HG03175 (cell line): ENCODE data around the gene HSPB6.

Source experiments
- ATAC-seq: cut with Tn5 transposase; IDR thresholded peaks from one replicate; pipeline ENCODE4 v1.9.1; 2021; ENCODE audit warnings: mild to moderate bottlenecking, moderate library complexity; ENCODE audit not compliant: unreplicated experiment

The HSPB6 gene

DNA sequence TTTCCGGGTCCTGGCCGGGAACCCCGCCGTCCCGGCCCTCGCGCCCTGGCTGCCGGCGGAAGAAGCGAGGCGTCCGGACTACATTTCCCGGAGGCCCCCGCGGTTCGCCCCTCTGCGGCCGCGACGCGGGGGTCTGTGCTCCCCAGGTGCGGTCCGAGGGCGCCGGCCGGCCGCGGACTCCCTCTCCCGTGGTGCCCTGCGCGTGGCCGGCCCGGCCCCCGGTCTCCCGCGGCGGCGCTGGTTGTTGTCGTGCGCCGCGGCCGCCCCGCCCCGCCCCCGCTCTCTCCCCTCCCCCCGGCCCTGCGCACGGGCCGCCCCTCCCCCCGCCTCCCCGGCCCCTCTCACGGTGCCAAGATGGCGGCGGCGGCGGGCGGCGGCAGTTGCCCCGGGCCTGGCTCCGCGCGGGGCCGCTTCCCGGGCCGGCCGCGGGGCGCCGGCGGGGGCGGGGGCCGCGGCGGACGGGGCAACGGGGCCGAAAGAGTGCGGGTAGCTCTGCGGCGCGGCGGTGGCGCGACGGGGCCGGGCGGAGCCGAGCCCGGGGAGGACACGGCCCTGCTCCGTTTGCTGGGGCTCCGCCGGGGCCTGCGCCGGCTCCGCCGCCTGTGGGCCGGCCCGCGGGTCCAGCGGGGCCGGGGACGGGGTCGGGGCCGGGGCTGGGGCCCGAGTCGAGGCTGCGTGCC lies 39.0 kb downstream of the HSPB6 start, which contains the start of gene KMT2B:
Gene KMT2B (plus strand): TSS at position 339 of the 680 bp plus-strand sequence. CDS start 16 bp downstream, at position 355.
- peak; percentile 47 for ATAC-seq

DNA sequence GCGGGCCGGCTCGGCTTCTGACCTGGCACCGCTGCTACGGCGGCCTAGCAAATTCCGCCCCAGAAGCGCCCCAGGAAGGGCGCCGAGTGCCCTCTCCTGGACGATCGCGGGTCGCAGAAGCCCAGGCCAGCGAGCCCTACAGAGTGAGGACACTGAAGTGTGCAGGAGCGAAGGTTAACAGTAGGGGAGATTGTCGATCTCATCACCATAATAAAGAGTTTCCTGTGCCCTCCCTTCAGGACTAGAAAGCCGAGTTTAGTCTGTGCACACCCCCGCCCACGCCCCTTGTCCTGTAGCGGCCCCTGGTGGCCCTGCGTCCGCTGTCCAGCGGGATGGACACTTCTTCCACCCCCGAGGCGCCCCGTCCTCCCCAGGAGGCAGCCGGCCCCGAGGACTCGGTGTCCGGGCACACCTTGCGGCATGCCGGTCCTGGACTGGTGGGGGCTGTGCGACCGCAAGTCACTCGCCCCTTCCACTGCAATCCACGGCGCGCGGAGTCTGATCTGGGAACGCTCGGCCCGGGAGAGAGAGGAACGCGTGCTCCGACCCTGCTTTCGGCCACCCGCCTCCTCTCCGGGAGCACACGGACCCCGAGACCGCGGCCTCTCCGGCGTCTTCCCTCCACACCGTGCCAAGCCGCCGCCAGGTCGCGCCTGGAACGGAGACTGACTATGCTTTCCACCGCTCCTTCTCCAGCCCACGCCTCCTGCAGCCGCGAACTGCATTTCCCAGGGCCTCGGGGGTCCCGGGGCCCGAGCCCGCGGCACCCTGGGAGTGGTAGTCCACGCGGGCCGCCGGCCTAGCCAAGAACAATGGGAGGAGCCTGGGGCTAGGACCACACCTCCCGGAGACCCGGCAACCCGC lies 39.8 kb downstream of the HSPB6 start:
- ATAC-seq, result peak; percentile 57

DNA sequence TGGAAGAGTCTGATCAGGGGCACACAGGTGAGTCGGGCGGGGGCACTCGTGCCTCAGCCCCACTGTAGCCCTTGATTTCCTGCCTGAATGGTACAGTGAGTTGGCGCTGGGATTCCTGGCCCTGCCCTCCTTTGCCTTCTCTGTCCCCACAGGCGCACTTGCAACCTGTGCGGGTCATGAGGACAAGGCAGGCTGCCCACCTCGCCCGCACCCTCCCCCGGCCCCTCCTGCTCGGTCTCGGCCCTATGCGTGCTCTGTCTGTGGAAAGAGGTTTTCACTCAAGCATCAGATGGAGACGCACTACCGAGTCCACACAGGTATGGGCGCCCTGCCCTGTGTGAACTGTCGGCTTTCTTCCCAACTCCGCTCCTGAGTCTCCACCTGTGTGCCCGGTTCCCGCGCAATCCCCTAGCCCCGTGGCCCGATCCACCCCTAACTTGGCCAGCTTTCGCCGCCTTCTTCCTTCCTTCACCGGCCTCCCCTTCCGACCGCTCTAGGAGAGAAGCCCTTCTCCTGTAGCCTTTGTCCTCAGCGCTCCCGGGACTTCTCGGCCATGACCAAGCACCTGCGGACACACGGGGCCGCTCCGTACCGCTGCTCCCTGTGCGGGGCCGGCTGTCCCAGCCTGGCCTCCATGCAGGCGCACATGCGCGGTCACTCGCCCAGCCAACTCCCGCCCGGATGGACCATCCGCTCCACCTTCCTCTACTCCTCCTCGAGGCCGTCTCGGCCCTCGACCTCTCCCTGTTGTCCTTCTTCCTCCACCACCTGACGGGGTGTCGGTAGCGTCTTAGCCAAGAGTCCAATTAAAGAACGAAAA lies 40.6 kb downstream of the HSPB6 start:
- no peak for ATAC-seq

DNA sequence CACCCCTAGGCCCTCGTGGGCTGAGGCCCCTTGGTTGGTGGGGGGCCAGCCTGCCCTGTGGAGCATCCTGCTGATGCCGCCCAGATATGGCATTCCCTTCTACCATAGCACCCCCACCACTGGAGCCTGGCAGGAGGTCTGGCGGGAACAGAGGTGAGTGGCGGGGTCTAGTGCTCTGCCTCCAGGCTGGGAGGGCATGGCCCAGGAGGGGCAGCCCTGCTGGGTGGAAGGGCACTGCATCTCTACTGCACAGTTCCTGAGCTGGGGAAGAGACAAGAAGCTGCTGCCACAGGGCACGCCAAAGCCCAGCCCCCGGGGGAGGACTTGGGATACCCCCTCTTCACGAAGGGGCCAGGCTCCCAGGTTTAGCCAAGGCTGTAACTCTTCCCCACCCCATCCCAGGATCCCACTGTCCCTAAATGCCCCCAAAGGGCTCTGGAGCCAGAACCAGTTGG lies 41.4 kb downstream of the HSPB6 start:
- no peak for ATAC-seq

DNA sequence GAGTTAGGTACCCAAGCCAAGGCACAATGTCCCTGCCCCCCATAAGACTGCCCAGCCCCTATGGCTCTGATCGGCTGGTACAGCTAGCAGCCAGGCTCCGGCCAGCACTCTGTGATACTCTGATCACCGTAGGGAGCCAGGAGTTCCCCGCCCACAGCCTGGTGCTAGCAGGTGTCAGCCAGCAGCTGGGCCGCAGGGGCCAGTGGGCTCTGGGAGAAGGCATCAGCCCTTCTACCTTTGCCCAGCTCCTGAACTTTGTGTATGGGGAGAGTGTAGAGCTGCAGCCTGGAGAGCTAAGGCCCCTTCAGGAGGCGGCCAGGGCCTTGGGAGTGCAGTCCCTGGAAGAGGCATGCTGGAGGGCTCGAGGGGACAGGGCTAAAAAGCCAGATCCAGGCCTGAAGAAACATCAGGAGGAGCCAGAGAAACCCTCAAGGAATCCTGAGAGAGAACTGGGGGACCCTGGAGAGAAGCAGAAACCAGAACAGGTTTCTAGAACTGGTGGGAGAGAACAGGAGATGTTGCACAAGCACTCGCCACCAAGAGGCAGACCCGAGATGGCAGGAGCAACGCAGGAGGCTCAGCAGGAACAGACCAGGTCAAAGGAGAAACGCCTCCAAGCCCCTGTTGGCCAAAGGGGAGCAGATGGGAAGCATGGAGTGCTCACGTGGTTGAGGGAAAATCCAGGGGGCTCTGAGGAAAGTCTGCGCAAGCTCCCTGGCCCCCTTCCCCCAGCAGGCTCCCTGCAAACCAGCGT lies 42.1 kb downstream of the HSPB6 start:
- ATAC-seq, result no peak

DNA sequence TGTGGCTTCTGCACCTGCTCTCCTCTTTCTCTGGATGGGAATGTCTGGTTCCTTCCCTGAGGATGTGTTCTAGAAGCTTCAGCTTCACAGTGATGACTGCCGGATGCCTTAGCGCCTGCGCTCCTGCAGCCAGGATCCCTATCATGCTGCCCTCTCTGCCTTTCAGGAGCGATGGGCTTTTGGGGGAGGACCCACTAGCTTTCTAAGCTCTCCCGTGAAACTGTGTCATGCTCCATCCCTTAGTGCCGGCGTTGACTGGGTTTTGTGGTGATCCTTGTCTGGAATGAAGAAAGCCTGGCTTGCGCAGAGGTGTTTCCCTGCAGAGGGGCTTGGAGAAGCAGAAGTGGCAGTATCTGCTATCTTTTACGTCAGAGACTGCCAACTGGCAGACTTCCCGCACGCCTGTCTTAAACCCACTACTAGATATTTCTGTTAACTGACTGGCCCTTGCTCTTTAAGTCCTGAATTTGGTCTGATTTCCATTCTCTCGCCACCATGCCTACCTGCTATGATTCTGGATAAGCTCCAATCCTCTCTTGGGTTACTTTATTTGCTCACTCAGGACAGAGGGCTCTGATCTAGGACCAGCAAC lies 42.8 kb downstream of the HSPB6 start:
- no peak for ATAC-seq

DNA sequence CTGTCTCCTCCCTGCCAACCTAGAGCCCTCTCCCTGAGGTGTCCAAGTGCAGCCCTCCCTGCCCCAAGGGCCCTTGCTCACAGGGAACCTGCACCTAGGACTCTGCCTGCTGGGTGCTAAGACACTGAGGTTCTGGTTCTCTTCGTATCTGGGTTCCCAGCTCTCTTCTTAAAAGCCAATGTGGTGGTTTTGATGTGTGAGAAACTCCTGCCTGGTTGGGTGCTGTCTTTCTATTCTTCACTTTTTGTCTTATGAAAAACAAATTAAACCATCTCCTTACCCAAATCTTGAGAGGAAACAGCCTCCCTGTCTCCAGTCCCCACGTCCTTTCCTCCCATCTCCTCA lies 43.4 kb downstream of the HSPB6 start:
- ATAC-seq, result no peak

DNA sequence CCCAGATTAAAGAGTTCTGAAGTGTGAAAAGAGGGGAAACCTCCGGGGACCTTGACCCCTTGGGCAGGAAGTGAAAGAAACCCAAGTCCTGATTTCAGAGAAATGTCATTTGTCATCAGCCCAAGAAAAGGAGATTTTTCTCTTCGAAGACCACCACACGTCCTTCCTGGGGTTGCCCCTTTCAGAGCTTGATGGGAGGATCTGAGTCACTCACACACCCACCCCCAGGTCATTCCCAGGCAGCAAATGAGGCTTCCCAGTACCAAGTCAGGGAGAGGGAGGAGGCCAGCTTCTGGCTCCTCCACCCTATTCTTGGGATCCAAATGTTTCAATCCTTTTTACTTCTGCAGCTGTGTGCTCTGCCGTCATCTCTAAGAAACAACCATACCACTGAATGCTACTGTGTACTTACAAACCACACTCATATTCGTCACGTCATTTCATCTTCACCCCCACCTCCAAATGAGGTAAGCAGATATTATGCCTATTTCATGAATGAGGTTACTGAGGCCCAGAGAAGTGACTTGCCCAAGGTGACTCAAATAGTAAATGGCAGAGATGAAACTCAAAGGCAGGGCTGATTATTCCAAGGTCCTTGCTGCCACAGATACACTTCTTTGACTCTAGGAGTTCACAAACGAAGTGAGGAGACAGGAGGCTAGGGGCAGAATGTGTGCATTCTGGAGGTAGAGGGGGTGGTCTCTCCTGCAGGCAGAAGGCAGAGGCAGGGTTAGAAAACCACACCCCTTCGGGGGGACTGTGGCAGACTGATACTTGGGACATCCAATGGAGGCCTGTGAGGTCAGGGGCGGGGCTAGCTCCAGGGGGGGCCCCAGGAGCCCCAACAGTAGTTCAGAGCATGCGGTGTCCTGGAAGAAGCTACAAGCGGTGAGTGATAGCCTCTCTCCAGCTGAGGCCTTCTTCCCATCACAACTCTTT lies 44.0 kb downstream of the HSPB6 start:
- no peak for ATAC-seq

DNA sequence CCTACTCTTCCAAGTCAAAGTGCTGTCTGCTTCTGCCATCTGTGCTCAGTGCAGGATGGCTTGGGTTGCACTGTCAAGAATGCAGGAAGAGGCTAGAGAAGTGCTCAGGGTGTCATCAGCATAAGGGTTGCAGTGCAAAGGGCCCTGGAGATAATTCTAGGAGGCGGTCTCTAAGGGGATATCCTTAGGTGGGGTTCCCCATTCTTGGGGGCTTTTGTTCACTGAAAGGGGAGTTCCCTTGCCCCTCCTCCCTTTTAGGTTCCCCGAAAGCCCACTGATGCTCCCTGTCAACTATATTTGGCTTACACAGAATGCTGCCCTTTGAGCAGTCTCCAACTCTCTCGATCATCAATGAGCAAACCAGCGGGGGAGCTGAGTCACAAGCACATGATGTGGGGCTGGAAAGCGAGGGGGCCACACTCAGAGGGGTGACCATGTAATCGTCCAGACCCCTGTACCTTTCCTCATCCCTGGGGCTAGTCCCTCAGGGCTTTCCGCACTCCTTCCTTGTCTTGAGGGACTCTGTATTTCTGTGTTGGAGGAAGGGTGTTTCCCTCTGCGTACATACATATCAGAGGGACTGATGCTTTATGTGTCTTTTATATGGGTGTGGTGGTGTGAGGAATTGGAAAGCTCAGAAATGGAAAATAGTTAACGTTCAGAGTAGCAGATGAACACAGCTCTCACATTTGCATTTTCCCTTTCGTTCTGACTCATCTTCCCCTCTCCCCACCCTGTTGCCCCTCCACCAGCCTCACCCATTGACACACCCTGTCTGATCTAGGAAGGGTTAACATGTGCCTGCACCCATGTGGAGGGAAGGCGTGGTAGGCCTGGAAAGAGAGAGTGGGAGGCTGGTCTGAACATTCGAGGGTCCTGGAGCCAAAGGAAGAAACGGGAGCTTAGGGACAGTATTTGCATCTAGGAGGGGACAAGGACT lies 45.8 kb downstream of the HSPB6 start:
- peak; percentile 37 for ATAC-seq

DNA sequence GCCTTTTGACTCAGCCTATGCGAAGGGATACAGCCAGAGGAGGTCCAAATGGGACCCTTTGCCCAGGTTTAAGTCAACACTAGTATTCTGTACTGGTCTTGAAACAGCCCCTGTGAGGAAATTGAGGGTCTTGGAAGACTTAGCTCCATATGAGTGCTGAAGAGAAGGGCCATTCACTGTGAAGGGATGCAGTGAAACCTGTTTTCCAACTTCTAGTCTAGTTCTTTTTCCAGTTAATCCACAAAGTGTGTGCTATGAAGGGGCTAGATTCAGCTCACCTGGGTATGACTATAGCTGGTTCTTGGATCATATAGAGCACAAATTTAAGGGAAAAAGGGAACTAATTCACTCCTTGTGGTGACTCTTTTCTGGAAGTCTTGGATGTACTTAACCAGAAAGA lies 48.4 kb downstream of the HSPB6 start:
- ATAC-seq, result no peak
